RWPE2 (cell line): ENCODE results near the gene RNF225.

Experiments
- ATAC-seq: fragments of 200-7000 bp; cut with Tn5 transposase; 3 replicates; pipeline ENCODE4 v1.9.1; 2021; ENCODE audit warnings: low read depth
- DNase-seq: peaks from one replicate; pipeline ENCODE4 v3.0.0-alpha.2; 2020; ENCODE audit warnings: low spot score
- H3K27ac ChIP-seq: fragments of 450-650 bp; 2 replicates; pipeline ENCODE4 v1.5.1; 2017; ENCODE audit warnings: mild to moderate bottlenecking; ENCODE audit not compliant: poor library complexity, severe bottlenecking
- H3K27me3 ChIP-seq: fragments of 250-450 bp; sonication (Bioruptor Pico); 2 replicates; pipeline ENCODE4 v1.5.1; 2021; ENCODE audit warnings: mild to moderate bottlenecking, moderate library complexity; ENCODE audit not compliant: insufficient read depth, poor library complexity, severe bottlenecking
- H3K36me3 ChIP-seq: fragments of 250-450 bp; sonication (Bioruptor Pico); 2 replicates; pipeline ENCODE4 v1.5.1; 2020; ENCODE audit warnings: low read depth, mild to moderate bottlenecking, moderate library complexity
- H3K4me1 ChIP-seq: fragments of 250-450 bp; sonication (Bioruptor Pico); 2 replicates; pipeline ENCODE4 v1.5.1; 2021; ENCODE audit warnings: mild to moderate bottlenecking, moderate library complexity; ENCODE audit not compliant: insufficient read depth, poor library complexity, severe bottlenecking
- H3K4me3 ChIP-seq: fragments of 250-450 bp; sonication (Bioruptor Pico); 2 replicates; pipeline ENCODE4 v1.5.1; 2021; ENCODE audit warnings: mild to moderate bottlenecking, moderate library complexity; ENCODE audit not compliant: severe bottlenecking
- H3K9me3 ChIP-seq: fragments of 250-450 bp; sonication (Bioruptor Pico); 2 replicates; pipeline ENCODE4 v1.5.1; 2021; ENCODE audit warnings: mild to moderate bottlenecking, moderate library complexity; ENCODE audit not compliant: severe bottlenecking
- TF ChIP-seq, protein P1 (sequence below): fragments of 450-650 bp; IDR thresholded peaks from one replicate; pipeline ENCODE4 v1.5.1; 2017; ENCODE audit warnings: mild to moderate bottlenecking, moderate library complexity; ENCODE audit not compliant: poor library complexity, severe bottlenecking

The RNF225 gene

DNA sequence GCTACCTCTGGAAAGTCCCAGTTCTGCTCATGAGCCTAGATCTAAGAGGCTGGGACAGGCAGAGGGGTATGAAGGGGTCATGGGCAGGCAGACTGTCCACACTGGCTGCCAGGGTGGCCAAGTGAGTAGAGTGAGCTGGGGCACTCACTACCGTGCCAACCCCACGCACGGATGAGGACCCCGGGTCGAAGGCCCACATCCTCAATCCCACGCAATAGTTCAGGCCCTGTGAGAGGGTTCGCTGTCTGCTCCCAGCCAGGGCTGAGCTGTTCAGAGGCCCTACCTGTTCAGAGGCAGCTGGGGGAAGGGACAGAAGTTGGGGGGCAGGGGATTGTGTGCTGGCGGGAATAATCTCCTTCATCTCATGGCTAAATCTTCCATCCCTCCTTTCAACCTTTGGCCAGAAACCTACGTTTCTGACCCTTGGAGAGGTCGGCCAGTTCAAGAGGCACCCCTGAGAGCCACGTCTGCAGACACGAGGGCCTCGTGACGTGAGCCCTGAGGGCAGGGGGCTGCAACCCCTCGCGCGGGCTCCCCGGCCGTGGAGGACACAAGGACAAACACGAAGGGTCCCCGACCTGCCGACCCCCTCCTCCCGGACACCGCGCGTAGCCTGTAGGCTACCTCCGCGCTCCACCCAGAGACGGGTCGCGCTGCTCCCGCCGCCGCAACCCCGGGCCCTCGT lies 9.4 kb upstream of the RNF225 start:
- Histone ChIP-seq H3K27ac (peak overlapping the region; percentile 88), H3K4me3 (peak overlapping the region; percentile 62), H3K4me1 (peaks cover 9% of the 10 kb centered on the region), H3K9me3 (no peaks in the 10 kb centered on the region), H3K27me3 (no peaks in the 10 kb centered on the region), H3K36me3 (peaks cover 37% of the 10 kb centered on the region)
- peak; percentile 44 for DNase-seq
- TF ChIP-seq, protein P1, sequence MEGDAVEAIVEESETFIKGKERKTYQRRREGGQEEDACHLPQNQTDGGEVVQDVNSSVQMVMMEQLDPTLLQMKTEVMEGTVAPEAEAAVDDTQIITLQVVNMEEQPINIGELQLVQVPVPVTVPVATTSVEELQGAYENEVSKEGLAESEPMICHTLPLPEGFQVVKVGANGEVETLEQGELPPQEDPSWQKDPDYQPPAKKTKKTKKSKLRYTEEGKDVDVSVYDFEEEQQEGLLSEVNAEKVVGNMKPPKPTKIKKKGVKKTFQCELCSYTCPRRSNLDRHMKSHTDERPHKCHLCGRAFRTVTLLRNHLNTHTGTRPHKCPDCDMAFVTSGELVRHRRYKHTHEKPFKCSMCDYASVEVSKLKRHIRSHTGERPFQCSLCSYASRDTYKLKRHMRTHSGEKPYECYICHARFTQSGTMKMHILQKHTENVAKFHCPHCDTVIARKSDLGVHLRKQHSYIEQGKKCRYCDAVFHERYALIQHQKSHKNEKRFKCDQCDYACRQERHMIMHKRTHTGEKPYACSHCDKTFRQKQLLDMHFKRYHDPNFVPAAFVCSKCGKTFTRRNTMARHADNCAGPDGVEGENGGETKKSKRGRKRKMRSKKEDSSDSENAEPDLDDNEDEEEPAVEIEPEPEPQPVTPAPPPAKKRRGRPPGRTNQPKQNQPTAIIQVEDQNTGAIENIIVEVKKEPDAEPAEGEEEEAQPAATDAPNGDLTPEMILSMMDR = no peak
- ATAC-seq = peak; percentile 7; the same call in 2 of the 3 replicates

DNA sequence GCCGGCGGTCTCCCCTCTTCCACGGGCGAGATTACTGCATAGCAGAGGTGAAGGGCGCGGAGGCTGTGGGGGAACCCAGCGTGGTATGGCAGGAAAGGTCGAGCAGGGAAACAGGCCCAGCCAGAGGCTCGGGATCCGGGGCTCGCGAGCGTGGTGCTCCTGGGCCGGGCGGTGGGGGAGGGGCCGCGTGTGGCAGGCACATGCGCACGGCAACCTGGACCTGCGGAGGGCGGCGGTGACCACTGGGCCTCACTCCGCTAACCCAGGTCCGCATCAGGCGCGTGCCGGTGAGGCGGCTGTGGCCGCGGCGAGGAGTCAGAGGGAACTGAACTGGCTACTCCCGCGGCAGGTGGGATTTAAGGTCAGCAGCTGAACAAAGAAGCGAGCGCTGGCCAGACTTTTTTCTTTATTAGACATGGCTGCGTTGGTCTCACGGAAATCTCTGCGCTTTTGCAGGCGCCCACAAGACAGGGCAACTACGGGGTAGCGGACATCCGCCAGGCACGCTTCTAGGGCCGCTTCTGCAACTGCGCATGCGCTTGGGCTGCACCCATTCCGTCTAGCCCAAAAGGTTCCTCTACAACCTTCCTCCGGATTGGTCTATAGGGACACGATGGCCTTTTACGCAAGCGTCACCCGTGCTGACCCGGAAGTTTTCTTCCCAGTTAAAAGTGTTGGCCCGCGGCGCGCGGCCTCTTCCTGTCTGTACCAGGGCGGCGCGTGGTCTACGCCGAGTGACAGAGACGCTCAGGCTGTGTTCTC lies 8.7 kb upstream of the RNF225 start, which contains the start of gene RPS5:
Gene RPS5, plus strand, starts transcription at position 694 of the 762 bp plus-strand sequence. CDS start 869 bp downstream, outside the sequence.
- Histone ChIP-seq H3K4me1 (peaks cover 9% of the 10 kb centered on the region), H3K4me3 (peak within 1 kb of the TSS; percentile 62), H3K36me3 (peaks cover 44% of the 10 kb centered on the region), H3K9me3 (no peaks in the 10 kb centered on the region), H3K27me3 (no peaks in the 10 kb centered on the region), H3K27ac (peak within 1 kb of the TSS; percentile 88)
- ATAC-seq = peak; percentile 85
- TF ChIP-seq, protein P1 = no peak
- DNase-seq = peak; percentile 94

DNA sequence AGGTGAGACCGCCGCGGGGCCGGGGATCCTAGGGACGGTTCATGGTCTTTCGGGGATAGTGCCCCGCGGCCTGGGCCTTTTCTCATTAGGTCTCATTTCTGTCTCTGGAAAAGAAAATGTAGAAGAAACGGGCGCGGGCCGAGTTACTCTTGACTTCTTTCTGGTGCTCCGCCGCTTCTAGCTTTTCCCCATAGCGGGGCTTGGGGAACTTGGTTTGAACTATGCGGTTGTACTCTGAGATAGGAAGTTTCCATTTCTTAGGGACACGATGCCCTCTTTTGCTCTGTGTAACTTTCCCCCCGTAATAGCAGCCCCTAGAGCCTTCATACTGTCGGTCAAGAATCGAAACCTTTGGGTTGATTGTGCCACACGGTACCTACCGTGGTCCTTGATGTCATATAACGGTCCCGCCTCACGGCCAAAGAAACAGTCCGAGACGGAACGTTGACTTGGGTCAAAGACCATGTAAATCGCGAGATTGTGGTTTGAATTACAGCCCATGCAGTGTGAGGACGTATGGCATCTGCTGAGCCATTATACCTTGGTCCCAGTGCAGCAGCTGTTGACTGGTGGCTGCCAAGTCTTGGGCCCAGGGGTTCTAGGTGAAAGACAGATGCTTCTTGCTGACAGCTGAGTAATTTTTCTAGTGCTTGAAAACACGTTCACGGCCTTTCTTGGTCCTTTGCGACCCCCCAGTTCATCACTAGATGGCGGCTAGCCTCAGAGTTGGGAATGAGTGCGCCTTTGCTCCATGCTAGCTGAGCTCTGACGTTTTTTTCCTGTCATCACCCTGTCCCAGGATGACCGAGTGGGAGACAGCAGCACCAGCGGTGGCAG lies 7.9 kb upstream of the RNF225 start:
- Histone ChIP-seq H3K27ac (peak overlapping the region; percentile 88), H3K27me3 (no peaks in the 10 kb centered on the region), H3K4me1 (peaks cover 9% of the 10 kb centered on the region), H3K36me3 (peaks cover 52% of the 10 kb centered on the region), H3K9me3 (no peaks in the 10 kb centered on the region), H3K4me3 (peak overlapping the region; percentile 62)
- TF ChIP-seq, protein P1 = no peak
- DNase-seq (peak; percentile 14), ATAC-seq (no peak; the same call in 2 of the 3 replicates)

DNA sequence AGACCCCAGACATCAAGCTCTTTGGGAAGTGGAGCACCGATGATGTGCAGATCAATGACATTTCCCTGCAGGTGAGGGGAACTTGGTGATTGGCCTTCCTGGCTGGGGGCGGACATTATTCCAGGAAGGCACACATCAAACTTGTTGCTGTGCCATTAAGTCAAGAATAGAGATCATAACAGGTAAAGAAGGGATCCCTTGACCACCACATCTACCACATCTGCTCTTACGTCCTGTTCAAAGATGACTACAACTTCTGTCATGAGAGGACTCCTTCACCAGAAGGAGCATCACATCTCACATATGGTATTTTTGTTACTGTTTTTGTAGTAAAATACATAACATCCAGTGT lies 7.3 kb upstream of the RNF225 start:
- Histone ChIP-seq H3K36me3 (peaks cover 58% of the 10 kb centered on the region), H3K27ac (peak overlapping the region; percentile 88), H3K27me3 (no peaks in the 10 kb centered on the region), H3K9me3 (no peaks in the 10 kb centered on the region), H3K4me3 (peak overlapping the region; percentile 62), H3K4me1 (peaks cover 9% of the 10 kb centered on the region)
- ATAC-seq (no peak), DNase-seq (no peak)
- TF ChIP-seq, protein P1 = no peak
